Measurements from ENCODE around the gene WIPF1. TPM values are rescaled to one million over a fixed set of nuclear protein-coding genes. Genes with fewer than 3 reads are reported as not detected.

Gene WIPF1
- total RNA-seq (42.0 and 44.2 TPM in 2 replicates), polyA plus RNA-seq (15.3 and 17.5 TPM in 2 replicates), polyA minus RNA-seq (10.7 and 12.6 TPM in 2 replicates), Bru-seq, nascent RNA (percentile 75 among the genes with signal in this experiment), BruChase-seq, experiment 1, labeled RNA remaining after a 6-hour chase (percentile 79 among the genes with signal in this experiment), BruChase-seq, experiment 2, labeled RNA remaining after a 2-hour chase (percentile 79 among the genes with signal in this experiment)
- 12.9 and 16.3 TPM in 2 replicates for polyA plus RNA-seq (2011; cell fraction: cytosol; rRNA removed)
- 14.6 and 15.2 TPM in 2 replicates for polyA plus RNA-seq (2011; cell fraction: nucleus; rRNA removed)
- polyA plus RNA-seq (2012): 21.6 and 27.5 TPM in 2 replicates
- polyA minus RNA-seq (2011; cell fraction: cytosol; rRNA and poly(A)+ RNA removed): not detected
- 20.8 and 24.5 TPM in 2 replicates for polyA minus RNA-seq (2011; cell fraction: nucleus; rRNA and poly(A)+ RNA removed)
- long read RNA-seq, transcript WIPF1-202 (8 exons, 2,003 nt): major isoform, 9 of 45 reads
- long read RNA-seq, partial matches to known transcripts: 12 of 45 reads
- long read RNA-seq, other reads (novel, unspliced or antisense): 21 of 45 reads

GRCh38 chr2:174597345-174598047 lies at the start of gene WIPF1:
WIPF1 (minus strand) TSS chr2:174597804; CDS start chr2:174585573, 12,231 bp downstream.
- intact Hi-C loops (cut with micrococcal nuclease) (loop anchor here (10.0 kb wide), 1 partner anchor 407 kb away; the partner anchor contains the start of gene CHN1), dilution Hi-C loops (cut with MboI; ENCODE audit: extremely low pct_ligation_motif_present, low sequenced_read_pairs) (no loop called here)
- peak; percentile 79 for TF ChIP-seq FOS (IDR thresholded peaks at IDR 0.05; ENCODE audit: borderline replicate concordance, insufficient read depth, low read length)
- no peak for TF ChIP-seq POLR2A (IDR thresholded peaks at IDR 0.05; ENCODE audit: low read depth, low read length)
- peak; percentile 48 for TF ChIP-seq JUN (IDR thresholded peaks at IDR 0.05; ENCODE audit: borderline replicate concordance, insufficient read depth, insufficient read length, low read depth)
- ChIA-PET CTCF (interaction anchor here (0.7 to 2.2 kb wide), 8 partner anchors 10 to 134 kb away, joined by 3 to 9 read pairs (median 4); no protein-coding TSS in a partner anchor), POLR2A (interaction anchor here (0.7 kb wide), 1 partner anchor 132 kb away, joined by 3 read pairs; no protein-coding TSS in a partner anchor)
- peak within 1 kb of the TSS; percentile 77 for H3K4me2 ChIP-seq (ENCODE audit: insufficient read depth, low read length)
- no peak within 1 kb of the TSS for H3K4me3 ChIP-seq (replicated peaks in 1 of 3; ENCODE audit: insufficient read depth in 1 of 3, low read depth in 1 of 3, low read length in 3 of 3)
- peak within 1 kb of the TSS; percentile 76 for H3K27ac ChIP-seq (ENCODE audit: insufficient read depth, low read depth, low read length)
- no peaks in the 10 kb centered on the region for H3K9me1 ChIP-seq (replicated peaks; ENCODE audit: control insufficient read depth, extremely low read depth, insufficient read depth, low read length)
- BruUV-seq (replicated peaks): TSS peak; percentile 83
- no peaks in the 10 kb centered on the region for H3K9me3 ChIP-seq (replicated peaks; ENCODE audit: control insufficient read depth, insufficient read depth, low read length)
- no peaks in the 10 kb centered on the region for H4K20me1 ChIP-seq (replicated peaks; ENCODE audit: control insufficient read depth, extremely low read depth, insufficient read depth, low read length)
- H3K36me3 ChIP-seq (ENCODE audit: control insufficient read depth in 2 of 2, extremely low read depth in 1 of 2, insufficient read depth in 2 of 2, low read length in 2 of 2): no peaks in the 10 kb centered on the region
- peaks cover 43% of the 10 kb centered on the region for H3K4me1 ChIP-seq (ENCODE audit: control insufficient read depth, extremely low read depth, insufficient read depth, low read length)
- DNase-seq (ENCODE audit: low read depth, low spot score) (peak; percentile 66), FAIRE-seq (peak; percentile 64)
- H3K9ac ChIP-seq (replicated peaks; ENCODE audit: extremely low read depth, insufficient read depth, low read length): peak within 1 kb of the TSS; percentile 17
- no peaks in the 10 kb centered on the region for H3K79me2 ChIP-seq (ENCODE audit: control insufficient read depth, insufficient read depth, low read length)
- H2AFZ ChIP-seq (ENCODE audit: low read depth, low read length): peak within 1 kb of the TSS; percentile 75
- no peaks in the 10 kb centered on the region for H3K27me3 ChIP-seq (ENCODE audit: control insufficient read depth in 2 of 2, insufficient read depth in 2 of 2, low read length in 2 of 2)

GRCh38 chr2:174645296-174645695 lies 47.7 kb upstream of the WIPF1 start:
- Histone ChIP-seq H3K27me3 (ENCODE audit: control insufficient read depth in 2 of 2, insufficient read depth in 2 of 2, low read length in 2 of 2) (no peaks in the 10 kb centered on the region), H3K4me2 (ENCODE audit: insufficient read depth, low read length) (no peak overlapping the region), H3K4me3 (replicated peaks in 1 of 3; ENCODE audit: insufficient read depth in 1 of 3, low read depth in 1 of 3, low read length in 3 of 3) (no peak overlapping the region), H3K9ac (replicated peaks; ENCODE audit: extremely low read depth, insufficient read depth, low read length) (no peak overlapping the region), H3K36me3 (ENCODE audit: control insufficient read depth in 2 of 2, extremely low read depth in 1 of 2, insufficient read depth in 2 of 2, low read length in 2 of 2) (no peaks in the 10 kb centered on the region), H3K4me1 (ENCODE audit: control insufficient read depth, extremely low read depth, insufficient read depth, low read length) (no peaks in the 10 kb centered on the region), H3K27ac (ENCODE audit: insufficient read depth, low read depth, low read length) (no peak overlapping the region), H3K9me1 (replicated peaks; ENCODE audit: control insufficient read depth, extremely low read depth, insufficient read depth, low read length) (no peaks in the 10 kb centered on the region), H3K79me2 (ENCODE audit: control insufficient read depth, insufficient read depth, low read length) (no peaks in the 10 kb centered on the region), H4K20me1 (replicated peaks; ENCODE audit: control insufficient read depth, extremely low read depth, insufficient read depth, low read length) (no peaks in the 10 kb centered on the region), H2AFZ (ENCODE audit: low read depth, low read length) (no peak overlapping the region), H3K9me3 (replicated peaks; ENCODE audit: control insufficient read depth, insufficient read depth, low read length) (no peaks in the 10 kb centered on the region)
- CTCF ChIA-PET: interaction anchor here (1.0 kb wide), 1 partner anchor 30 kb away, joined by 3 read pairs; no protein-coding TSS in a partner anchor
- DNase-seq (ENCODE audit: low read depth, low spot score) (no peak), FAIRE-seq (peak; percentile 62)
- intact Hi-C loops (cut with micrococcal nuclease): no loop called here
- TF ChIP-seq CTCF (IDR thresholded peaks at IDR 0.05; ENCODE audit: extremely low read depth in 1 of 2, insufficient read depth in 1 of 2, low read depth in 1 of 2, low read length in 2 of 2): no peak
- no peak for TF ChIP-seq MYC (IDR thresholded peaks at IDR 0.05; ENCODE audit: low read depth, low read length)
- no peak for TF ChIP-seq FOS (IDR thresholded peaks at IDR 0.05; ENCODE audit: borderline replicate concordance, insufficient read depth, low read length)
- TF ChIP-seq POLR2A (IDR thresholded peaks at IDR 0.05; ENCODE audit: low read depth, low read length): no peak
- TF ChIP-seq MAX (IDR thresholded peaks at IDR 0.05; ENCODE audit: insufficient read depth, insufficient read length): no peak
- TF ChIP-seq POLR2AphosphoS5 (IDR thresholded peaks at IDR 0.05; ENCODE audit: insufficient read depth, low read depth, low read length): no peak
- TF ChIP-seq GATA2 (IDR thresholded peaks at IDR 0.05; ENCODE audit: insufficient read depth, insufficient read length, low read depth, low read length): no peak
- no peak for TF ChIP-seq JUN (IDR thresholded peaks at IDR 0.05; ENCODE audit: borderline replicate concordance, insufficient read depth, insufficient read length, low read depth)
- no peak for TF ChIP-seq EZH2 (IDR thresholded peaks at IDR 0.05; ENCODE audit: borderline replicate concordance, low read depth, low read length, severe bottlenecking)
- dilution Hi-C loops (cut with MboI; ENCODE audit: extremely low pct_ligation_motif_present, low sequenced_read_pairs): no loop called here
- BruUV-seq (replicated peaks): no TSS peak
- POLR2A ChIA-PET: no interaction called here

Data from endothelial cell of umbilical vein (primary cell).